K562 (cell line): ENCODE results near the gene LTBP1. TPM values are rescaled to one million over a fixed set of nuclear protein-coding genes. Genes with fewer than 3 reads are reported as not detected.

ENCODE experiments used
- ATAC-seq: fragments of 200-7000 bp; cut with Tn5 transposase; 3 replicates; pipeline ENCODE4 v1.9.1; 2020; ENCODE audit warnings: moderate library complexity
- BruUV-seq: library from RNA; stranded (reverse); fragments of 400-500 nt; replicated peaks from 2 replicates; lab custom pipeline; 2021; lab: Mats Ljungman, UMichigan
- CTCF ChIA-PET: fragments of 300-600 bp; formaldehyde crosslinking; extraction: SDS; loops from one replicate; lab custom pipeline; 2021; ENCODE audit warnings: low intra/inter-chr PET ratio; lab: Yijun Ruan, JAX
- POLR2A ChIA-PET: fragments of 300-600, 350-650 bp; sonication (Branson Sonifier 250); formaldehyde crosslinking; extraction: SDS; loops from one replicate; lab custom pipeline; 2021; ENCODE audit warnings: antibody characterized with exemption, inconsistent platforms; lab: Yijun Ruan, JAX
- DNase-seq, 4 experiments: peaks; one replicate each; pipeline versions ENCODE4 v3.0.0 to v3.0.0-alpha.2; 2011 to 2018; ENCODE audit warnings: low spot score in 3 of 4, mixed read lengths in 3 of 4; ENCODE audit errors: extremely low read depth in 1 of 4
- FAIRE-seq: peaks from 2 replicates; lab custom pipeline; 2011; peaks lifted over from hg19 to GRCh38; lab: Jason Lieb, UNC
- H2AFZ ChIP-seq: 2 replicates; pipeline ENCODE4 v1.6.0; 2011; ENCODE audit warnings: low read depth, low read length, control low read depth, inconsistent platforms
- H3K27ac ChIP-seq: fragments of 200-600 bp; 3 replicates; pipeline ENCODE4 v1.8.0; 2011; ENCODE audit warnings: low read depth, mild to moderate bottlenecking, control low read depth, inconsistent platforms, low read length, moderate library complexity, mixed read lengths; ENCODE audit errors: extremely low read depth
- H3K27me3 ChIP-seq, 2 experiments: fragments of 300-600 bp in 1 of 2; 2 replicates in 1 of 2; 3 replicates in 1 of 2; pipeline versions ENCODE4 v1.6.0 to v1.8.0; 2011; ENCODE audit warnings: inconsistent platforms in 2 of 2, low read length in 2 of 2, mild to moderate bottlenecking in 1 of 2, mixed read lengths in 1 of 2, moderate library complexity in 1 of 2; ENCODE audit not compliant: control insufficient read depth in 2 of 2, insufficient read depth in 2 of 2
- H3K36me3 ChIP-seq: fragments of 300-600 bp; 3 replicates; pipeline ENCODE4 v1.8.0; 2011; ENCODE audit warnings: mild to moderate bottlenecking, low read length, inconsistent platforms; ENCODE audit not compliant: control insufficient read depth, insufficient read depth
- H3K4me1 ChIP-seq, 2 experiments: fragments of 200-600 bp in 1 of 2; replicated peaks in 1 of 2; 2 replicates in 1 of 2; 3 replicates in 1 of 2; pipeline versions ENCODE4 v1.5.1 to v1.8.0; 2011; ENCODE audit warnings: inconsistent platforms in 2 of 2, low read length in 2 of 2, mild to moderate bottlenecking in 1 of 2, mixed read lengths in 1 of 2, moderate library complexity in 1 of 2; ENCODE audit not compliant: control insufficient read depth in 2 of 2, insufficient read depth in 2 of 2
- H3K4me2 ChIP-seq: 2 replicates; pipeline ENCODE4 v1.6.1; 2011; ENCODE audit warnings: low read length, control low read depth, inconsistent platforms, mixed read lengths; ENCODE audit not compliant: insufficient read depth
- H3K4me3 ChIP-seq: fragments of 200-600 bp; sonication (generic), shearing (Covaris generic); 2 replicates; pipeline ENCODE4 v1.5.1; 2016; ENCODE audit warnings: control low read depth, inconsistent platforms
- H3K79me2 ChIP-seq: fragments of 200-600 bp; 3 replicates; pipeline ENCODE4 v1.8.0; 2011; ENCODE audit warnings: low read length, inconsistent platforms; ENCODE audit not compliant: control insufficient read depth, insufficient read depth
- H3K9ac ChIP-seq, 2 experiments: 2 replicates each; pipeline versions ENCODE4 v1.6.0 to v1.6.1; 2011; ENCODE audit warnings: low read depth in 2 of 2, low read length in 2 of 2, control low read depth in 1 of 2, inconsistent platforms in 1 of 2, mild to moderate bottlenecking in 1 of 2, mixed read lengths in 1 of 2; ENCODE audit not compliant: insufficient read depth in 1 of 2
- H3K9me1 ChIP-seq: one replicate; pipeline ENCODE4 v1.6.0; 2011; ENCODE audit warnings: inconsistent platforms, mild to moderate bottlenecking, low read length, moderate library complexity; ENCODE audit not compliant: control insufficient read depth, insufficient read depth
- H3K9me3 ChIP-seq: replicated peaks from 2 replicates; pipeline ENCODE4 v1.5.1; 2011; ENCODE audit warnings: low read depth, low read length, inconsistent platforms; ENCODE audit not compliant: control insufficient read depth, insufficient read depth
- H4K20me1 ChIP-seq: replicated peaks from 2 replicates; pipeline ENCODE4 v1.6.1; 2011; ENCODE audit warnings: low read length, inconsistent platforms, mixed read lengths; ENCODE audit not compliant: control insufficient read depth, insufficient read depth
- MAFG ChIP-seq: fragments of 450-650 bp; conservative IDR thresholded peaks from 2 replicates; pipeline ENCODE4 v1.6.1; 2016; ENCODE audit warnings: missing genetic modification characterization, missing compliant biosample characterization
- SLC30A9 ChIP-seq: fragments of 250-450 bp; sonication (Bioruptor Pico); IDR thresholded peaks from 2 replicates; pipeline ENCODE4 v1.8.0; 2022; ENCODE audit warnings: mild to moderate bottlenecking, moderate library complexity
- SMARCB1 ChIP-seq: IDR thresholded peaks from 2 replicates; pipeline ENCODE4 v1.6.1; 2011; ENCODE audit warnings: improper control_type of control experiment, low read depth; ENCODE audit not compliant: insufficient read length
- ZBTB8A ChIP-seq: fragments of 450-650 bp; IDR thresholded peaks from 2 replicates; pipeline ENCODE4 v1.6.1; 2018; ENCODE audit warnings: mild to moderate bottlenecking, moderate library complexity; ENCODE audit not compliant: partially characterized antibody
- WGBS: fragments of 100-300 bp; shearing (Covaris generic); methylation state at CpG from one replicate; pipeline ENCODE4 v1.1.6; 2016; ENCODE audit warnings: low coverage, mixed read lengths; ENCODE audit not compliant: insufficient coverage; ENCODE audit errors: missing lambda C conversion rate; 5-methylcytosine and 5-hydroxymethylcytosine counted together
- in situ Hi-C: fragments of 300-500 bp; cut with MboI; formaldehyde crosslinking; loops from 4 replicates; pipeline ENCODE4 v1.15.0; 2018; ENCODE audit warnings: inconsistent platforms, mixed read lengths
- intact Hi-C: fragments of 100-400 bp; cut with micrococcal nuclease; formaldehyde crosslinking; loops from 2 replicates; pipeline ENCODE4 v1.14.2; 2022
- polyA plus RNA-seq, 8 experiments: library from polyadenylated mRNA; depleted of rRNA in 4 of 8; stranded (reverse) in 5 of 8; unstranded in 3 of 8; fragments of >200 nt; fragmentation: Nextera tagmentation in 2 of 8; fragmentation: Illumina TruSeq in 1 of 8; extraction: Ambion mirVana in 2 of 8; extraction: Trizol in 1 of 8; gene quantifications; 2 replicates each; pipeline versions ENCODE4 v1.2.1 to v1.2.3, GENCODE V29; 2011 to 2014; ENCODE audit warnings: inconsistent platforms in 1 of 8, missing spikeins in 1 of 8
- total RNA-seq, 7 experiments: library from RNA; depleted of rRNA in 6 of 7; stranded (reverse); fragments of >200 nt in 6 of 7; fragmentation: Illumina TruSeq in 2 of 7; extraction: Trizol in 2 of 7; gene quantifications; 2 replicates each; pipeline versions ENCODE4 v1.2.1 to v1.2.3, GENCODE V29; 2011 to 2021; ENCODE audit warnings: low replicate concordance in 1 of 7
- TF ChIP-seq, protein P1 (sequence below): sonication (generic); IDR thresholded peaks from 2 replicates; pipeline ENCODE4 v1.6.1; 2016
- TF ChIP-seq, protein P2 (sequence below): fragments of 150-350 bp; IDR thresholded peaks from 2 replicates; pipeline ENCODE4 v1.6.1; 2014; ENCODE audit warnings: low read depth, mild to moderate bottlenecking, low read length, borderline replicate concordance

LTBP1 gene
- total and polyA plus RNA-seq, 9 of the 15 experiments (the other 6 are each of a cell fraction or from before 2014, with no cell fraction given), result 3.6 to 16.4 (median 8.5) TPM

DNA sequence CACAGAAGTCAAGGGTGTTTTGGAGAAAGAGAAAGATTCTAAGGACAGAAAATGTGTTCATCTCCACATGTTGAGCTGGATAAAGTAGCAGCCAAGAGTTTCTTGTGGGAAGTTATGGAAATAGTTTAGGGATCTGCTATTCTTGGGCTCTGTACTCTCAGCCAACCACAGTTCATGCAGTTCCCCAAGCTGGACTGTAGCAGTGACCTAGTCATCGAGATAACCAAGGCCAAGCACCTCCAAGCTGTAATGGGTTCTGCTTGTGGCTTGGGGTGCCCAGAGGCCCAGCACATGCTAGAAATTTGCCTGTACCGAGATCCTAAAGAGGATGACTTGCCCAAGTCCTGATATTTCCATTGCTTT lies 437.8 kb downstream of the LTBP1 start:
- CTCF ChIA-PET, result no interaction called here

More for the DNA sequence above, 437.8 kb downstream of the LTBP1 start:
- TF ChIP-seq, protein P1, sequence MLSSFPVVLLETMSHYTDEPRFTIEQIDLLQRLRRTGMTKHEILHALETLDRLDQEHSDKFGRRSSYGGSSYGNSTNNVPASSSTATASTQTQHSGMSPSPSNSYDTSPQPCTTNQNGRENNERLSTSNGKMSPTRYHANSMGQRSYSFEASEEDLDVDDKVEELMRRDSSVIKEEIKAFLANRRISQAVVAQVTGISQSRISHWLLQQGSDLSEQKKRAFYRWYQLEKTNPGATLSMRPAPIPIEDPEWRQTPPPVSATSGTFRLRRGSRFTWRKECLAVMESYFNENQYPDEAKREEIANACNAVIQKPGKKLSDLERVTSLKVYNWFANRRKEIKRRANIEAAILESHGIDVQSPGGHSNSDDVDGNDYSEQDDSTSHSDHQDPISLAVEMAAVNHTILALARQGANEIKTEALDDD, result 0 out of 2 replicates have a peak, but pooled peaks have one; percentile 17
- TF ChIP-seq, protein P2, sequence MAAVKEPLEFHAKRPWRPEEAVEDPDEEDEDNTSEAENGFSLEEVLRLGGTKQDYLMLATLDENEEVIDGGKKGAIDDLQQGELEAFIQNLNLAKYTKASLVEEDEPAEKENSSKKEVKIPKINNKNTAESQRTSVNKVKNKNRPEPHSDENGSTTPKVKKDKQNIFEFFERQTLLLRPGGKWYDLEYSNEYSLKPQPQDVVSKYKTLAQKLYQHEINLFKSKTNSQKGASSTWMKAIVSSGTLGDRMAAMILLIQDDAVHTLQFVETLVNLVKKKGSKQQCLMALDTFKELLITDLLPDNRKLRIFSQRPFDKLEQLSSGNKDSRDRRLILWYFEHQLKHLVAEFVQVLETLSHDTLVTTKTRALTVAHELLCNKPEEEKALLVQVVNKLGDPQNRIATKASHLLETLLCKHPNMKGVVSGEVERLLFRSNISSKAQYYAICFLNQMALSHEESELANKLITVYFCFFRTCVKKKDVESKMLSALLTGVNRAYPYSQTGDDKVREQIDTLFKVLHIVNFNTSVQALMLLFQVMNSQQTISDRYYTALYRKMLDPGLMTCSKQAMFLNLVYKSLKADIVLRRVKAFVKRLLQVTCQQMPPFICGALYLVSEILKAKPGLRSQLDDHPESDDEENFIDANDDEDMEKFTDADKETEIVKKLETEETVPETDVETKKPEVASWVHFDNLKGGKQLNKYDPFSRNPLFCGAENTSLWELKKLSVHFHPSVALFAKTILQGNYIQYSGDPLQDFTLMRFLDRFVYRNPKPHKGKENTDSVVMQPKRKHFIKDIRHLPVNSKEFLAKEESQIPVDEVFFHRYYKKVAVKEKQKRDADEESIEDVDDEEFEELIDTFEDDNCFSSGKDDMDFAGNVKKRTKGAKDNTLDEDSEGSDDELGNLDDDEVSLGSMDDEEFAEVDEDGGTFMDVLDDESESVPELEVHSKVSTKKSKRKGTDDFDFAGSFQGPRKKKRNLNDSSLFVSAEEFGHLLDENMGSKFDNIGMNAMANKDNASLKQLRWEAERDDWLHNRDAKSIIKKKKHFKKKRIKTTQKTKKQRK, result no peak
- TF ChIP-seq SLC30A9 (CRISPR knock-in tag), result no peak
- TF ChIP-seq MAFG (tag), result no peak
- no peak for TF ChIP-seq SMARCB1
- no peak for TF ChIP-seq ZBTB8A
- no peak overlapping the region for H3K4me2 ChIP-seq
- FAIRE-seq (no peak), ATAC-seq (no peak), DNase-seq (no peak)
- no peak overlapping the region for H2AFZ ChIP-seq
- H3K27ac ChIP-seq, result no peak overlapping the region
- no peaks in the 10 kb centered on the region for H3K9me1 ChIP-seq
- POLR2A ChIA-PET, result no interaction called here
- no peaks in the 10 kb centered on the region; a peak in 1 of 5 replicates for H3K27me3 ChIP-seq
- BruUV-seq, result no TSS peak
- H3K9me3 ChIP-seq, result no peaks in the 10 kb centered on the region
- H3K36me3 ChIP-seq, result no peaks in the 10 kb centered on the region
- no peaks in the 10 kb centered on the region for H4K20me1 ChIP-seq
- no peak overlapping the region for H3K4me3 ChIP-seq
- in situ Hi-C loops (loop anchor here (25.0 kb wide), 1 partner anchor 1672 kb away; no protein-coding TSS in a partner anchor), intact Hi-C loops (no loop called here)
- no peaks in the 10 kb centered on the region for H3K4me1 ChIP-seq
- no peak overlapping the region for H3K9ac ChIP-seq
- WGBS, result 16% methylated on average over 2 of the region's 2 CpGs
- no peaks in the 10 kb centered on the region for H3K79me2 ChIP-seq
